GM10847 (cell line): Measurements from ENCODE around the gene WDSUB1.

Experiments
- POLR2A ChIP-seq: IDR thresholded peaks from 2 replicates; pipeline ENCODE4 v1.6.1; 2011; ENCODE audit not compliant: insufficient read length; ENCODE audit errors: extremely low read depth

WDSUB1 gene

GRCh38 chr2:159194241-159194640, 92.3 kb downstream of the WDSUB1 start:
- TF ChIP-seq POLR2A = no peak

- no peak for TF ChIP-seq POLR2A
Measured at GRCh38 chr2:159193791-159194190, 92.7 kb downstream of the WDSUB1 start.

DNA sequence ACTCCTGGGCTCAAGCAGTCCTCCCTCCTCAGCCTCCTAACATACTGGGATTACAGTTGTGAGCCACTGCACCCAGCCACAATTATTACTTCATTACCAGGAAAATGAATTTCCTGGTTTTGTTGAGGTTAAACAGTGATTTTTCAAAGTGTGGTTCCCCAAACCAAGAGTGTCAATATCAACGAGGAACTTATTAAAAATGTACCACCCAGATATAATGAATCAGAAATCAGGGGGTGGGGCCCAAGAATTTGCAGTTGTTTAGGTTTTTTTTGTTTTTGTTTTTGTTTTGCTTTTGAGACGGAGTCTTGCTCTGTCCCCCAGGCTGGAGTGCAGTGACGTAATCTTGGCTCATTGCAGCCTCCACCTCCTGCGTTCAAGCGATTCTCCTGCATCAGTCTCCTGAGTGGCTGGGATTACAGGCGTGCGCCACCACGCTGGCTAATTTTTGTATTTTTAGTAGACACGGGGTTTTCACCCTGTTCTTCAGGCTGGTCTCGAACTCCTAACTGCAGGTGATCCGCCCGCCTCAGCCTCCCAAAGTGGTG, 94.1 kb downstream of the WDSUB1 start:
- TF ChIP-seq POLR2A = no peak

- TF ChIP-seq POLR2A = no peak
Measured at GRCh38 chr2:159188449-159188848, 98.1 kb downstream of the WDSUB1 start.

- TF ChIP-seq POLR2A = no peak
Measured at GRCh38 chr2:159187106-159187505, 99.4 kb downstream of the WDSUB1 start.

- no peak for TF ChIP-seq POLR2A
Measured at GRCh38 chr2:159186462-159186861, 100.0 kb downstream of the WDSUB1 start.
